ENCODE results near the gene UBE2O. TPM values are rescaled to one million over a fixed set of nuclear protein-coding genes. Genes with fewer than 3 reads are reported as not detected.

Gene UBE2O
- total and polyA plus RNA-seq, 2 donors: 14.0 to 18.3 TPM

GRCh38 chr17:76445697-76446448 is 7.1 kb downstream of the UBE2O start:
- Histone ChIP-seq H3K4me3 (ENCODE audit: low read depth, low read length) (no peak overlapping the region), H3K27ac (ENCODE audit: low read depth) (no peak overlapping the region), H3K4me1 (ENCODE audit: insufficient read depth) (no peaks in the 10 kb centered on the region), H3K36me3 (ENCODE audit: insufficient read depth) (no peaks in the 10 kb centered on the region)
- 75% methylated on average over 10 of the region's 10 CpGs for WGBS
- no peak for DNase-seq (ENCODE audit: extremely low spot score)

- H3K27ac ChIP-seq (ENCODE audit: low read depth): no peak overlapping the region
- no peak overlapping the region for H3K4me3 ChIP-seq (ENCODE audit: low read depth, low read length)
- WGBS: 81% methylated on average over 9 of the region's 9 CpGs
- no peak for DNase-seq (ENCODE audit: extremely low spot score)
- H3K4me1 ChIP-seq (ENCODE audit: insufficient read depth): no peaks in the 10 kb centered on the region
- H3K36me3 ChIP-seq (ENCODE audit: insufficient read depth): no peaks in the 10 kb centered on the region
Measured at GRCh38 chr17:76444518-76445311, 8.2 kb downstream of the UBE2O start.

- no peaks in the 10 kb centered on the region for H3K4me1 ChIP-seq (ENCODE audit: insufficient read depth)
- 96% methylated on average over 8 of the region's 8 CpGs for WGBS
- no peaks in the 10 kb centered on the region for H3K36me3 ChIP-seq (ENCODE audit: insufficient read depth)
- DNase-seq (ENCODE audit: extremely low spot score): no peak
- H3K4me3 ChIP-seq (ENCODE audit: low read depth, low read length): no peak overlapping the region
- no peak overlapping the region for H3K27ac ChIP-seq (ENCODE audit: low read depth)
Measured at GRCh38 chr17:76442341-76443338, 10.3 kb downstream of the UBE2O start.

- no peaks in the 10 kb centered on the region for H3K4me1 ChIP-seq (ENCODE audit: insufficient read depth)
- H3K27ac ChIP-seq (ENCODE audit: low read depth): no peak overlapping the region
- DNase-seq (ENCODE audit: extremely low spot score): no peak
- WGBS: 83% methylated on average over 13 of the region's 13 CpGs
- no peak overlapping the region for H3K4me3 ChIP-seq (ENCODE audit: low read depth, low read length)
- H3K36me3 ChIP-seq (ENCODE audit: insufficient read depth): no peaks in the 10 kb centered on the region
Measured at GRCh38 chr17:76441686-76442340, 11.1 kb downstream of the UBE2O start.

- Histone ChIP-seq H3K36me3 (ENCODE audit: insufficient read depth) (no peaks in the 10 kb centered on the region), H3K4me3 (ENCODE audit: low read depth, low read length) (no peak overlapping the region), H3K4me1 (ENCODE audit: insufficient read depth) (no peaks in the 10 kb centered on the region), H3K27ac (ENCODE audit: low read depth) (no peak overlapping the region)
- no peak for DNase-seq (ENCODE audit: extremely low spot score)
- WGBS: 91% methylated on average over 2 of the region's 2 CpGs
Measured at GRCh38 chr17:76440751-76441362, 12.1 kb downstream of the UBE2O start.

- no peak overlapping the region for H3K4me3 ChIP-seq (ENCODE audit: low read depth, low read length)
- H3K27ac ChIP-seq (ENCODE audit: low read depth): no peak overlapping the region
- 91% methylated on average over 6 of the region's 6 CpGs for WGBS
- no peaks in the 10 kb centered on the region for H3K4me1 ChIP-seq (ENCODE audit: insufficient read depth)
- DNase-seq (ENCODE audit: extremely low spot score): no peak
- no peaks in the 10 kb centered on the region for H3K36me3 ChIP-seq (ENCODE audit: insufficient read depth)
Measured at GRCh38 chr17:76439314-76439928, 13.5 kb downstream of the UBE2O start.

GRCh38 chr17:76438906-76439305 is 14.0 kb downstream of the UBE2O start:
- Histone ChIP-seq H3K27ac (ENCODE audit: low read depth) (no peak overlapping the region), H3K36me3 (ENCODE audit: insufficient read depth) (no peaks in the 10 kb centered on the region), H3K4me3 (ENCODE audit: low read depth, low read length) (no peak overlapping the region), H3K4me1 (ENCODE audit: insufficient read depth) (no peaks in the 10 kb centered on the region)
- DNase-seq (ENCODE audit: extremely low spot score): no peak
- WGBS: 86% methylated on average over 9 of the region's 9 CpGs

GRCh38 chr17:76437467-76438402 is 15.2 kb downstream of the UBE2O start:
- Histone ChIP-seq H3K4me3 (ENCODE audit: low read depth, low read length) (no peak overlapping the region), H3K27ac (ENCODE audit: low read depth) (no peak overlapping the region), H3K4me1 (ENCODE audit: insufficient read depth) (no peaks in the 10 kb centered on the region), H3K36me3 (ENCODE audit: insufficient read depth) (no peaks in the 10 kb centered on the region)
- 83% methylated on average over 13 of the region's 13 CpGs for WGBS
- DNase-seq (ENCODE audit: extremely low spot score): no peak

GRCh38 chr17:76435751-76436150 is 17.2 kb downstream of the UBE2O start:
- no peak overlapping the region for H3K27ac ChIP-seq (ENCODE audit: low read depth)
- no peak for DNase-seq (ENCODE audit: extremely low spot score)
- H3K4me1 ChIP-seq (ENCODE audit: insufficient read depth): no peaks in the 10 kb centered on the region
- no peak overlapping the region for H3K4me3 ChIP-seq (ENCODE audit: low read depth, low read length)
- H3K36me3 ChIP-seq (ENCODE audit: insufficient read depth): no peaks in the 10 kb centered on the region
- WGBS: 96% methylated on average over 11 of the region's 11 CpGs

GRCh38 chr17:76434870-76435269 is 18.1 kb downstream of the UBE2O start:
- no peak overlapping the region for H3K27ac ChIP-seq (ENCODE audit: low read depth)
- WGBS: 89% methylated on average over 7 of the region's 7 CpGs
- DNase-seq (ENCODE audit: extremely low spot score): no peak
- no peak overlapping the region for H3K4me3 ChIP-seq (ENCODE audit: low read depth, low read length)
- H3K4me1 ChIP-seq (ENCODE audit: insufficient read depth): no peaks in the 10 kb centered on the region
- no peaks in the 10 kb centered on the region for H3K36me3 ChIP-seq (ENCODE audit: insufficient read depth)

- Histone ChIP-seq H3K4me3 (ENCODE audit: low read depth, low read length) (no peak overlapping the region), H3K4me1 (ENCODE audit: insufficient read depth) (no peaks in the 10 kb centered on the region), H3K36me3 (ENCODE audit: insufficient read depth) (no peaks in the 10 kb centered on the region), H3K27ac (ENCODE audit: low read depth) (no peak overlapping the region)
- DNase-seq (ENCODE audit: extremely low spot score): no peak
- 97% methylated on average over 9 of the region's 9 CpGs for WGBS
Measured at GRCh38 chr17:76433693-76434092, 19.3 kb downstream of the UBE2O start.

Measured in urinary bladder (tissue), 4 donors.